GM23338 (cell line): ENCODE measurements around the gene S100PBP. TPM values are rescaled to one million over a fixed set of nuclear protein-coding genes. Genes with fewer than 3 reads are reported as not detected.
A peak's percentile ranks its signal among the peaks of the same experiment; 100 is the strongest.

Source experiments
- ATAC-seq: fragments of 200-7000 bp; cut with Tn5 transposase; 3 replicates; pipeline ENCODE4 v1.9.1; 2020
- DNase-seq: peaks from one replicate; pipeline ENCODE4 v3.0.0-alpha.2; 2015; ENCODE audit warnings: low spot score
- H2AFZ ChIP-seq: fragments of 200-600 bp; sonication (generic); 2 replicates; pipeline ENCODE4 v1.8.0; 2016; ENCODE audit warnings: antibody characterized with exemption, mild to moderate bottlenecking, moderate library complexity
- H3F3A ChIP-seq: fragments of 200-600 bp; sonication (generic); replicated peaks from 2 replicates; pipeline ENCODE4 v1.8.0; 2017; ENCODE audit warnings: antibody characterized with exemption, mixed run types, low read depth
- H3K27ac ChIP-seq: fragments of 200-600 bp; sonication (generic); 2 replicates; pipeline ENCODE4 v1.6.1; 2016; ENCODE audit warnings: low read depth
- H3K27me3 ChIP-seq: fragments of 200-600 bp; sonication (generic); 2 replicates; pipeline ENCODE4 v1.8.0; 2016; ENCODE audit warnings: mild to moderate bottlenecking, mixed run types, moderate library complexity; ENCODE audit not compliant: insufficient read depth
- H3K36me3 ChIP-seq: fragments of 200-600 bp; sonication (generic); 2 replicates; pipeline ENCODE4 v1.8.0; 2016; ENCODE audit warnings: mild to moderate bottlenecking; ENCODE audit not compliant: insufficient read depth
- H3K4me1 ChIP-seq: fragments of 200-600 bp; sonication (generic); 2 replicates; pipeline ENCODE4 v1.8.0; 2016; ENCODE audit warnings: mild to moderate bottlenecking, moderate library complexity; ENCODE audit not compliant: insufficient read depth
- H3K4me2 ChIP-seq: fragments of 200-600 bp; sonication (generic); 2 replicates; pipeline ENCODE4 v1.7.1; 2017; ENCODE audit warnings: mixed run types
- H3K4me3 ChIP-seq: fragments of 200-600 bp; sonication (generic); 2 replicates; pipeline ENCODE4 v1.6.1; 2016; ENCODE audit warnings: mixed run types
- H3K79me2 ChIP-seq: fragments of 200-600 bp; sonication (generic); replicated peaks from 2 replicates; pipeline ENCODE4 v1.8.0; 2017; ENCODE audit warnings: mild to moderate bottlenecking; ENCODE audit not compliant: insufficient read depth
- H3K9me2 ChIP-seq: fragments of 200-600 bp; sonication (generic); 2 replicates; pipeline ENCODE4 v1.8.0; 2017; ENCODE audit not compliant: insufficient read depth
- H4K20me1 ChIP-seq: fragments of 200-600 bp; sonication (generic); replicated peaks from 2 replicates; pipeline ENCODE4 v1.8.0; 2017; ENCODE audit warnings: mild to moderate bottlenecking; ENCODE audit not compliant: insufficient read depth
- H3K27ac Mint-ChIP-seq: 2 replicates; pipeline ENCODE4 v1.8.0; 2020; ENCODE audit warnings: inconsistent platforms, mild to moderate bottlenecking, moderate library complexity, mixed read lengths
- H3K27me3 Mint-ChIP-seq: 3 replicates; pipeline ENCODE4 v1.8.0; 2022; ENCODE audit warnings: low read depth, mild to moderate bottlenecking, moderate library complexity, mixed read lengths, inconsistent platforms; ENCODE audit not compliant: insufficient read depth, poor library complexity
- H3K36me3 Mint-ChIP-seq: 3 replicates; pipeline ENCODE4 v1.8.0; 2021; ENCODE audit warnings: low read depth, mild to moderate bottlenecking, inconsistent platforms, moderate library complexity, mixed read lengths
- H3K4me1 Mint-ChIP-seq: 3 replicates; pipeline ENCODE4 v1.8.0; 2020; ENCODE audit warnings: mild to moderate bottlenecking, inconsistent platforms, mixed read lengths
- H3K4me3 Mint-ChIP-seq: 3 replicates; pipeline ENCODE4 v1.8.0; 2021; ENCODE audit warnings: moderate library complexity, mild to moderate bottlenecking, inconsistent platforms, mixed read lengths
- H3K9me3 Mint-ChIP-seq: 3 replicates; pipeline ENCODE4 v1.8.0; 2020; ENCODE audit warnings: moderate library complexity, mild to moderate bottlenecking, inconsistent platforms, mixed read lengths
- CREB1 ChIP-seq: fragments of 250-450 bp; sonication (Bioruptor Pico); IDR thresholded peaks from 2 replicates; pipeline ENCODE4 v1.5.0; 2020; ENCODE audit warnings: low read depth, mild to moderate bottlenecking, moderate library complexity
- EZH2phosphoT487 ChIP-seq: fragments of 200-600 bp; sonication (generic); IDR thresholded peaks from one replicate; pipeline ENCODE4 v1.8.1; 2018; ENCODE audit warnings: antibody characterized with exemption; ENCODE audit not compliant: unreplicated experiment
- JUNB ChIP-seq: IDR thresholded peaks from one replicate; pipeline ENCODE4 v1.6.1; 2016; ENCODE audit warnings: antibody characterized with exemption; ENCODE audit not compliant: unreplicated experiment
- NANOG ChIP-seq: IDR thresholded peaks from 2 replicates; pipeline ENCODE4 v1.6.1; 2016; ENCODE audit warnings: antibody characterized with exemption, borderline replicate concordance
- POLR2AphosphoS5 ChIP-seq: IDR thresholded peaks from 2 replicates; pipeline ENCODE4 v1.6.1; 2016; ENCODE audit warnings: antibody characterized with exemption, low read depth
- STAT1 ChIP-seq: IDR thresholded peaks from one replicate; pipeline ENCODE4 v1.6.1; 2016; ENCODE audit warnings: antibody characterized with exemption; ENCODE audit not compliant: unreplicated experiment
- ZNF331 ChIP-seq: fragments of 250-450 bp; sonication (Bioruptor Pico); IDR thresholded peaks from 2 replicates; pipeline ENCODE4 v1.5.0; 2020; ENCODE audit warnings: low read depth, mild to moderate bottlenecking, moderate library complexity
- polyA plus RNA-seq: library from polyadenylated mRNA; unstranded; fragments of >200 nt; fragmentation: Nextera tagmentation; extraction: Ambion mirVana; gene quantifications from 2 replicates; pipeline ENCODE4 v1.2.1, GENCODE V29; 2016
- total RNA-seq: library from RNA; depleted of rRNA; stranded (reverse); fragments of >200 nt; shearing (Covaris generic); gene quantifications from 2 replicates; pipeline ENCODE4 v1.2.3, GENCODE V29; 2014
- TF ChIP-seq, protein P1 (sequence below): fragments of 250-450 bp; sonication (Bioruptor Pico); IDR thresholded peaks from 2 replicates; pipeline ENCODE4 v1.5.0; 2020; ENCODE audit warnings: mild to moderate bottlenecking, moderate library complexity
- TF ChIP-seq, protein P2 (sequence below): IDR thresholded peaks from one replicate; pipeline ENCODE4 v1.6.1; 2018; ENCODE audit warnings: antibody characterized with exemption; ENCODE audit not compliant: unreplicated experiment

The S100PBP gene
- total and polyA plus RNA-seq, 2 experiments from 2014 or later: 30.6 to 65.2 TPM

DNA sequence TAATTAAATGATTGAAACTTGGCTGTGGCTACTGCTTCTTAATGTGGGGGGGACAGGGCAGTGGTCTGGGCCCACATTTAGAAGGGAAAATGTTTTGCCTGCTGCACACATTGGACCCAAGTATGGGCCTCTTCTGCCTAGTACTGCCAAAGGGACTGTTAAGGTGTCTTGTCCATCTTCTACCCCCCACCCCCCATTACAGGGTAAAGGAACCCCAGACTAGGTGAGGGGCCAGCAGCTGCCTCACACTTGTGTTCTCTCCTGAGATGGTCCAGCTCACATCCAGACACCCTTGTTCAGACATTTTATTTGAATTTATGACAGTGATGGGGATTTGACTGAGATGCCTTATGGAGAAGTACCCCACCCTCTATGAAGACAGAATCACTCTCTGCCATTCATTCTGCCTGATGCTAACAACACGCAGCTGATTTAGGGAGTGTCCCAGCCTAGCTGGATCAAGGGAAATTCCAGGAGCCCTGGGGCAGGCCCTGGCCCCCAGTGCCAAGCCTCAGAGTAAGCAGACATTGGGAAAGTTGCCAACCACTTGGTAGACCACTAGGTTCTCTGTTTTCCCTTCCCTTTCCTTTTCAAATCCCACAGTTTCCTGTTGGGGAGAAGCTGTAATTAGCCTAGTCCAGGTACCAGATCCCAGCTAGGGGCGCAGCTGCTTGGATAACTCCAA lies 42.4 kb upstream of the S100PBP start:
- Mint-ChIP-seq H3K27ac (no peak overlapping the region), H3K9me3 (no peaks in the 10 kb centered on the region), H3K27me3 (peaks cover 22% of the 10 kb centered on the region), H3K36me3 (peaks cover 68% of the 10 kb centered on the region), H3K4me1 (peaks cover 34% of the 10 kb centered on the region), H3K4me3 (no peak overlapping the region)
- peak overlapping the region; percentile 12; the same call in 1 of the 2 replicates for H3K27ac ChIP-seq
- ATAC-seq: no peak
- H3K9me2 ChIP-seq: no peaks in the 10 kb centered on the region
- peaks cover 65% of the 10 kb centered on the region for H3F3A ChIP-seq
- H3K4me3 ChIP-seq: no peak overlapping the region
- H3K4me1 ChIP-seq: peaks cover 12% of the 10 kb centered on the region; the same call in 1 of the 2 replicates
- no peak overlapping the region for H2AFZ ChIP-seq
- peak; percentile 36; the same call in 1 of the 2 replicates for TF ChIP-seq POLR2AphosphoS5
- TF ChIP-seq ZNF331: no peak
- H3K79me2 ChIP-seq: no peaks in the 10 kb centered on the region
- H3K4me2 ChIP-seq: no peak overlapping the region
- H4K20me1 ChIP-seq: peaks cover 30% of the 10 kb centered on the region
- peaks cover 44% of the 10 kb centered on the region for H3K36me3 ChIP-seq
- DNase-seq: no peak
- no peaks in the 10 kb centered on the region for H3K27me3 ChIP-seq

DNA sequence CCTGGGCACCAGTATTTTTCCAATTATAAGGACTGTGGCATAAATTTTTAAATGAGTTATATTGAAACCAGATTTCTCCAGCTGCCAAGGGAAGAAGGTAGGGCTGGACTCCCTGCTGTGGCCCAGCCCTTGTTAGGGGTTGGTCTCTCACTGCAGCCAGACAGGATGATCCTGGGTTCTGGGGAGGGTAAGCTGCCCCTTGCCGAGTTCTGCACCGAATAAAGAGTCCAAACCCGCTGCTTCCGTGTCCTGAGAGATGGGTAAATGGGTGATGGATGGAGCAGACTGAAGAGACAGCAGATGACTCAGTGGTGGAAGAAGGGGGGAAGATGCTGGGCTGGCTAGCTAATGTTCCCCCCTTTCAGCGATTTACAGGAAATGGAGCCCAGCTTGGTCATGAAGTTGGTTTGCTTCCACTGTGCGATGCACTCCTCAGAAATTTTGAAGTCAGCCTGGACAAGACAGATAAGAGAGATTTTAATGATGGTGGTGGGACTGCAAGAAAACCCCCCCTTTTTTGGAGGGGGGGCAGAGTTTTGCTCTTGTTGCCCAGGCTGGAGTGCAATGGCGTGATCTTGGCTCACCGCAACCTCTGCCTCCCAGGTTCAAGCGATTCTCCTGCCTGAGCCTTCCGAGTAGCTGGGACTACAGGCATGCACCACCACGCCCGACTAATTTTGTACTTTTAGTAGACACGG lies 41.7 kb upstream of the S100PBP start:
- H3K4me1 Mint-ChIP-seq: peaks cover 31% of the 10 kb centered on the region
- peaks cover 72% of the 10 kb centered on the region for H3K36me3 Mint-ChIP-seq
- no peak overlapping the region for H3K4me2 ChIP-seq
- no peaks in the 10 kb centered on the region for H3K9me3 Mint-ChIP-seq
- H3K27ac ChIP-seq: 0 out of 2 replicates have a peak overlapping the region, but pooled peaks have one; percentile 12
- no peak for DNase-seq
- H3K4me3 ChIP-seq: no peak overlapping the region
- H3K4me3 Mint-ChIP-seq: no peak overlapping the region
- peaks cover 71% of the 10 kb centered on the region for H3F3A ChIP-seq
- peaks cover 8% of the 10 kb centered on the region; the same call in 1 of the 2 replicates for H3K4me1 ChIP-seq
- peaks cover 51% of the 10 kb centered on the region for H3K36me3 ChIP-seq
- H3K9me2 ChIP-seq: no peaks in the 10 kb centered on the region
- H3K27me3 ChIP-seq: no peaks in the 10 kb centered on the region
- H3K27me3 Mint-ChIP-seq: peaks cover 21% of the 10 kb centered on the region
- H2AFZ ChIP-seq: no peak overlapping the region
- ATAC-seq: no peak
- no peak overlapping the region for H3K27ac Mint-ChIP-seq
- no peaks in the 10 kb centered on the region for H3K79me2 ChIP-seq
- H4K20me1 ChIP-seq: peaks cover 30% of the 10 kb centered on the region
- TF ChIP-seq, protein P1, sequence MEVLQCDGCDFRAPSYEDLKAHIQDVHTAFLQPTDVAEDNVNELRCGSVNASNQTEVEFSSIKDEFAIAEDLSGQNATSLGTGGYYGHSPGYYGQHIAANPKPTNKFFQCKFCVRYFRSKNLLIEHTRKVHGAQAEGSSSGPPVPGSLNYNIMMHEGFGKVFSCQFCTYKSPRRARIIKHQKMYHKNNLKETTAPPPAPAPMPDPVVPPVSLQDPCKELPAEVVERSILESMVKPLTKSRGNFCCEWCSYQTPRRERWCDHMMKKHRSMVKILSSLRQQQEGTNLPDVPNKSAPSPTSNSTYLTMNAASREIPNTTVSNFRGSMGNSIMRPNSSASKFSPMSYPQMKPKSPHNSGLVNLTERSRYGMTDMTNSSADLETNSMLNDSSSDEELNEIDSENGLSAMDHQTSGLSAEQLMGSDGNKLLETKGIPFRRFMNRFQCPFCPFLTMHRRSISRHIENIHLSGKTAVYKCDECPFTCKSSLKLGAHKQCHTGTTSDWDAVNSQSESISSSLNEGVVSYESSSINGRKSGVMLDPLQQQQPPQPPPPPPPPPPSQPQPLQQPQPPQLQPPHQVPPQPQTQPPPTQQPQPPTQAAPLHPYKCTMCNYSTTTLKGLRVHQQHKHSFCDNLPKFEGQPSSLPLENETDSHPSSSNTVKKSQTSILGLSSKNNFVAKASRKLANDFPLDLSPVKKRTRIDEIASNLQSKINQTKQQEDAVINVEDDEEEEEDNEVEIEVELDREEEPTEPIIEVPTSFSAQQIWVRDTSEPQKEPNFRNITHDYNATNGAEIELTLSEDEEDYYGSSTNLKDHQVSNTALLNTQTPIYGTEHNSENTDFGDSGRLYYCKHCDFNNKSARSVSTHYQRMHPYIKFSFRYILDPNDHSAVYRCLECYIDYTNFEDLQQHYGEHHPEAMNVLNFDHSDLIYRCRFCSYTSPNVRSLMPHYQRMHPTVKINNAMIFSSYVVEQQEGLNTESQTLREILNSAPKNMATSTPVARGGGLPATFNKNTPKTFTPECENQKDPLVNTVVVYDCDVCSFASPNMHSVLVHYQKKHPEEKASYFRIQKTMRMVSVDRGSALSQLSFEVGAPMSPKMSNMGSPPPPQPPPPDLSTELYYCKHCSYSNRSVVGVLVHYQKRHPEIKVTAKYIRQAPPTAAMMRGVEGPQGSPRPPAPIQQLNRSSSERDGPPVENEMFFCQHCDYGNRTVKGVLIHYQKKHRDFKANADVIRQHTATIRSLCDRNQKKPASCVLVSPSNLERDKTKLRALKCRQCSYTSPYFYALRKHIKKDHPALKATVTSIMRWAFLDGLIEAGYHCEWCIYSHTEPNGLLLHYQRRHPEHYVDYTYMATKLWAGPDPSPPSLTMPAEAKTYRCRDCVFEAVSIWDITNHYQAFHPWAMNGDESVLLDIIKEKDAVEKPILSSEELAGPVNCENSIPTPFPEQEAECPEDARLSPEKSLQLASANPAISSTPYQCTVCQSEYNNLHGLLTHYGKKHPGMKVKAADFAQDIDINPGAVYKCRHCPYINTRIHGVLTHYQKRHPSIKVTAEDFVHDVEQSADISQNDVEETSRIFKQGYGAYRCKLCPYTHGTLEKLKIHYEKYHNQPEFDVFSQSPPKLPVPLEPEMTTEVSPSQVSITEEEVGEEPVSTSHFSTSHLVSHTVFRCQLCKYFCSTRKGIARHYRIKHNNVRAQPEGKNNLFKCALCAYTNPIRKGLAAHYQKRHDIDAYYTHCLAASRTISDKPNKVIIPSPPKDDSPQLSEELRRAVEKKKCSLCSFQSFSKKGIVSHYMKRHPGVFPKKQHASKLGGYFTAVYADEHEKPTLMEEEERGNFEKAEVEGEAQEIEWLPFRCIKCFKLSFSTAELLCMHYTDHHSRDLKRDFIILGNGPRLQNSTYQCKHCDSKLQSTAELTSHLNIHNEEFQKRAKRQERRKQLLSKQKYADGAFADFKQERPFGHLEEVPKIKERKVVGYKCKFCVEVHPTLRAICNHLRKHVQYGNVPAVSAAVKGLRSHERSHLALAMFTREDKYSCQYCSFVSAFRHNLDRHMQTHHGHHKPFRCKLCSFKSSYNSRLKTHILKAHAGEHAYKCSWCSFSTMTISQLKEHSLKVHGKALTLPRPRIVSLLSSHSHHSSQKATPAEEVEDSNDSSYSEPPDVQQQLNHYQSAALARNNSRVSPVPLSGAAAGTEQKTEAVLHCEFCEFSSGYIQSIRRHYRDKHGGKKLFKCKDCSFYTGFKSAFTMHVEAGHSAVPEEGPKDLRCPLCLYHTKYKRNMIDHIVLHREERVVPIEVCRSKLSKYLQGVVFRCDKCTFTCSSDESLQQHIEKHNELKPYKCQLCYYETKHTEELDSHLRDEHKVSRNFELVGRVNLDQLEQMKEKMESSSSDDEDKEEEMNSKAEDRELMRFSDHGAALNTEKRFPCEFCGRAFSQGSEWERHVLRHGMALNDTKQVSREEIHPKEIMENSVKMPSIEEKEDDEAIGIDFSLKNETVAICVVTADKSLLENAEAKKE: no peak
- TF ChIP-seq STAT1 (no peak), NANOG (no peak), POLR2AphosphoS5 (no peak; the same call in 1 of the 2 replicates), EZH2phosphoT487 (no peak), CREB1 (CRISPR knock-in tag) (no peak), JUNB (no peak)
- TF ChIP-seq, protein P2, sequence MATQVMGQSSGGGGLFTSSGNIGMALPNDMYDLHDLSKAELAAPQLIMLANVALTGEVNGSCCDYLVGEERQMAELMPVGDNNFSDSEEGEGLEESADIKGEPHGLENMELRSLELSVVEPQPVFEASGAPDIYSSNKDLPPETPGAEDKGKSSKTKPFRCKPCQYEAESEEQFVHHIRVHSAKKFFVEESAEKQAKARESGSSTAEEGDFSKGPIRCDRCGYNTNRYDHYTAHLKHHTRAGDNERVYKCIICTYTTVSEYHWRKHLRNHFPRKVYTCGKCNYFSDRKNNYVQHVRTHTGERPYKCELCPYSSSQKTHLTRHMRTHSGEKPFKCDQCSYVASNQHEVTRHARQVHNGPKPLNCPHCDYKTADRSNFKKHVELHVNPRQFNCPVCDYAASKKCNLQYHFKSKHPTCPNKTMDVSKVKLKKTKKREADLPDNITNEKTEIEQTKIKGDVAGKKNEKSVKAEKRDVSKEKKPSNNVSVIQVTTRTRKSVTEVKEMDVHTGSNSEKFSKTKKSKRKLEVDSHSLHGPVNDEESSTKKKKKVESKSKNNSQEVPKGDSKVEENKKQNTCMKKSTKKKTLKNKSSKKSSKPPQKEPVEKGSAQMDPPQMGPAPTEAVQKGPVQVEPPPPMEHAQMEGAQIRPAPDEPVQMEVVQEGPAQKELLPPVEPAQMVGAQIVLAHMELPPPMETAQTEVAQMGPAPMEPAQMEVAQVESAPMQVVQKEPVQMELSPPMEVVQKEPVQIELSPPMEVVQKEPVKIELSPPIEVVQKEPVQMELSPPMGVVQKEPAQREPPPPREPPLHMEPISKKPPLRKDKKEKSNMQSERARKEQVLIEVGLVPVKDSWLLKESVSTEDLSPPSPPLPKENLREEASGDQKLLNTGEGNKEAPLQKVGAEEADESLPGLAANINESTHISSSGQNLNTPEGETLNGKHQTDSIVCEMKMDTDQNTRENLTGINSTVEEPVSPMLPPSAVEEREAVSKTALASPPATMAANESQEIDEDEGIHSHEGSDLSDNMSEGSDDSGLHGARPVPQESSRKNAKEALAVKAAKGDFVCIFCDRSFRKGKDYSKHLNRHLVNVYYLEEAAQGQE: no peak
